Measurements from ENCODE around the gene ULK1.

ULK1 gene

GRCh38 chr12:131893605-131894312 is 663 bp upstream of the ULK1 start:
- DNase-seq: no peak

GRCh38 chr12:131894981-131895639 is 688 bp downstream of the ULK1 start:
- no peak for DNase-seq

- DNase-seq: peak; percentile 6 to 26
Measured at GRCh38 chr12:131895640-131896079, 1.2 kb downstream of the ULK1 start.

GRCh38 chr12:131896080-131896810 is 1.8 kb downstream of the ULK1 start:
- peak; percentile 43 to 44 for DNase-seq

GRCh38 chr12:131896811-131897270 is 2.4 kb downstream of the ULK1 start:
- DNase-seq: no peak

- DNase-seq: no peak
Measured at GRCh38 chr12:131897276-131897675, 2.9 kb downstream of the ULK1 start.

GRCh38 chr12:131897875-131898274 is 3.5 kb downstream of the ULK1 start:
- DNase-seq: no peak

- no peak for DNase-seq
Measured at GRCh38 chr12:131900397-131900796, 6.0 kb downstream of the ULK1 start.

- DNase-seq: no peak
Measured at GRCh38 chr12:131901431-131902331, 7.3 kb downstream of the ULK1 start.

GRCh38 chr12:131902332-131903241 is 8.2 kb downstream of the ULK1 start:
- DNase-seq: no peak

GRCh38 chr12:131903270-131904255 is 9.1 kb downstream of the ULK1 start:
- no peak for DNase-seq

GRCh38 chr12:131904346-131904745 is 9.9 kb downstream of the ULK1 start:
- no peak for DNase-seq

GRCh38 chr12:131905081-131905629 is 10.7 kb downstream of the ULK1 start:
- no peak for DNase-seq

GRCh38 chr12:131905630-131906091 is 11.2 kb downstream of the ULK1 start:
- no peak for DNase-seq

- no peak for DNase-seq
Measured at GRCh38 chr12:131907379-131908091, 13.1 kb downstream of the ULK1 start.

- DNase-seq: no peak
Measured at GRCh38 chr12:131908092-131909080, 14.0 kb downstream of the ULK1 start.

- DNase-seq: no peak
Measured at GRCh38 chr12:131909081-131909751, 14.8 kb downstream of the ULK1 start.

All from activated CD4-positive, alpha-beta T cell treated with anti-CD3 and anti-CD28 coated beads, Interleukin-2, amount 50 U/mL, for 4 hours (primary cell).